Measurements from ENCODE around the gene CCL3. TPM values are rescaled to one million over a fixed set of nuclear protein-coding genes. Genes with fewer than 3 reads are reported as not detected.
A peak's percentile ranks its signal among the peaks of the same experiment; 100 is the strongest.
"Not testable (repeated sequence)": the region's sequence is repeated elsewhere in the genome, so short reads cannot be mapped to it uniquely, and the experiment has no call there.

The CCL3 gene
- total RNA-seq, 1 experiment from 2014 or later = 0.72 TPM

GRCh38 chr17:36085765-36086164 lies 4.2 kb downstream of the CCL3 start:
- ChIA-PET POLR2A (no interaction called here), CTCF (interaction anchor here (1.5 to 2.2 kb wide), 2 partner anchors 13 to 117 kb away, joined by 7 to 15 read pairs; no protein-coding TSS in a partner anchor)
- TF ChIP-seq SP1 (CRISPR knock-in tag; conservative IDR thresholded peaks at IDR 0.05) (no peak), KAT7 (CRISPR knock-in tag; IDR thresholded peaks at IDR 0.05; ENCODE audit: borderline replicate concordance) (no peak), RORB (CRISPR knock-in tag; IDR thresholded peaks at IDR 0.05) (no peak), GABPB1 (CRISPR knock-in tag; IDR thresholded peaks at IDR 0.05) (no peak), NFYB (CRISPR knock-in tag; conservative IDR thresholded peaks at IDR 0.05; ENCODE audit: low read depth) (no peak), ZNF396 (CRISPR knock-in tag; IDR thresholded peaks at IDR 0.05; ENCODE audit: borderline replicate concordance) (no peak), TEAD4 (CRISPR knock-in tag; IDR thresholded peaks at IDR 0.05) (no peak), FOXJ3 (CRISPR knock-in tag; IDR thresholded peaks at IDR 0.05; ENCODE audit: borderline replicate concordance) (no peak), E2F5 (CRISPR knock-in tag; IDR thresholded peaks at IDR 0.05) (no peak), ZNF121 (CRISPR knock-in tag; IDR thresholded peaks at IDR 0.05) (no peak)
- TF ChIP-seq, protein P1, sequence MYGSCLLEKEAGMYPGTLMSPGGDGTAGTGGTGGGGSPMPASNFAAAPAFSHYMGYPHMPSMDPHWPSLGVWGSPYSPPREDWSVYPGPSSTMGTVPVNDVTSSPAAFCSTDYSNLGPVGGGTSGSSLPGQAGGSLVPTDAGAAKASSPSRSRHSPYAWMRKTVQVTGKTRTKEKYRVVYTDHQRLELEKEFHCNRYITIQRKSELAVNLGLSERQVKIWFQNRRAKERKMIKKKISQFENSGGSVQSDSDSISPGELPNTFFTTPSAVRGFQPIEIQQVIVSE (CRISPR knock-in tag; IDR thresholded peaks at IDR 0.05; ENCODE audit: borderline replicate concordance) = no peak
- peaks cover 28% of the 10 kb centered on the region for H3K4me1 Mint-ChIP-seq
- H3K36me3 Mint-ChIP-seq = no peaks in the 10 kb centered on the region
- no peak overlapping the region for H3K4me3 Mint-ChIP-seq
- H3K27me3 Mint-ChIP-seq (ENCODE audit: low read depth) = no peaks in the 10 kb centered on the region; the same call in 1 of the 2 replicates
- 0 out of 2 replicates have a peak overlapping the region, but pooled peaks have one; percentile 21 for H3K27ac Mint-ChIP-seq
- no peaks in the 10 kb centered on the region for H3K9me3 Mint-ChIP-seq
- ATAC-seq (no peak), DNase-seq (ENCODE audit: low spot score) (no peak)

- H3K4me1 Mint-ChIP-seq = peaks cover 23% of the 10 kb centered on the region
- H3K9me3 Mint-ChIP-seq; CTCF ChIA-PET; ATAC-seq; POLR2A ChIA-PET; H3K4me3 Mint-ChIP-seq; H3K27me3 Mint-ChIP-seq (ENCODE audit: low read depth); H3K27ac Mint-ChIP-seq; DNase-seq (ENCODE audit: low spot score); H3K36me3 Mint-ChIP-seq: not testable (repeated sequence)
Observed at GRCh38 chr17:36083691-36084090, 6.3 kb downstream of the CCL3 start.

- H3K4me3 Mint-ChIP-seq; H3K27me3 Mint-ChIP-seq (ENCODE audit: low read depth); ATAC-seq; POLR2A ChIA-PET; H3K27ac Mint-ChIP-seq; H3K36me3 Mint-ChIP-seq; DNase-seq (ENCODE audit: low spot score); H3K9me3 Mint-ChIP-seq: not testable (repeated sequence)
- H3K4me1 Mint-ChIP-seq = peaks cover 23% of the 10 kb centered on the region
- CTCF ChIA-PET = interaction anchor here (2.4 kb wide), 1 partner anchor 10 kb away, joined by 12 read pairs; no protein-coding TSS in a partner anchor
Observed at GRCh38 chr17:36082482-36083120, 7.3 kb downstream of the CCL3 start.

GRCh38 chr17:36081681-36082471 lies 8.1 kb downstream of the CCL3 start:
- H3K9me3 Mint-ChIP-seq; ATAC-seq; H3K4me3 Mint-ChIP-seq; H3K36me3 Mint-ChIP-seq; DNase-seq (ENCODE audit: low spot score); H3K27me3 Mint-ChIP-seq (ENCODE audit: low read depth); H3K27ac Mint-ChIP-seq; POLR2A ChIA-PET: not testable (repeated sequence)
- CTCF ChIA-PET = interaction anchor here (1.3 to 2.4 kb wide), 2 partner anchors 9 to 67 kb away, joined by 4 to 12 read pairs; no protein-coding TSS in a partner anchor
- H3K4me1 Mint-ChIP-seq = peaks cover 23% of the 10 kb centered on the region

DNA sequence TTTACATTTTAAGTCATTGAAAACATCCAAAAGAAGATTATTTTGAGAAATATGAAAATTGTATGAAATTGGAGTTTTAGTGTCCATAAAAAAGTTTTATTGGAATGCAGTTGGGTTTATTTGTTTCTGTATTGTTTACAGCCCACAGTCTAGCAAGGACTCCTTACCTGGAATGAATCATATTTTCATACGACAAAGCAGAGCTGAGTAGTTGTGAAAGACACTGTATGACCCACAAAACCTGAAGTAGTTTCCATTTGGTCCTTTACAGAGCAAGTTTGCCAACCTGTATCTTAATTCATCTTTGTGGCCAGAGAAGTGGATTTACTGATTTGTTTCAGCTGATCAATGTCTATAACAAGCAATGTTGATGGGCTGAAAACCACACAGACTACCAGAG lies 15.6 kb downstream of the CCL3 start:
- ATAC-seq = no peak
- ChIA-PET CTCF (interaction anchor here (4.1 to 7.0 kb wide), 3 partner anchors 74 to 105 kb away, joined by 49 to 159 read pairs (median 71); partner anchors contain the start of gene CCL16), POLR2A (no interaction called here)
- TF ChIP-seq TP53 (CRISPR knock-in tag; IDR thresholded peaks at IDR 0.05) = no peak
- Mint-ChIP-seq H3K36me3 (no peaks in the 10 kb centered on the region), H3K4me3 (no peak overlapping the region), H3K27me3 (ENCODE audit: low read depth) (no peaks in the 10 kb centered on the region), H3K27ac (no peak overlapping the region), H3K9me3 (peaks cover 13% of the 10 kb centered on the region), H3K4me1 (peaks cover 5% of the 10 kb centered on the region)
- no peak for DNase-seq (ENCODE audit: low spot score)
